GM15510 (cell line): ENCODE results near the gene GRAMD1C.

ENCODE experiments used
- POLR2A ChIP-seq: IDR thresholded peaks from 3 replicates; pipeline ENCODE4 v1.6.1; 2011; ENCODE audit warnings: borderline replicate concordance; ENCODE audit not compliant: insufficient read length; ENCODE audit errors: extremely low read depth

The GRAMD1C gene

GRCh38 chr3:113983544-113983943 is 145.0 kb downstream of the GRAMD1C start:
- TF ChIP-seq POLR2A, result no peak

- no peak for TF ChIP-seq POLR2A
Measured at GRCh38 chr3:113985541-113985940, 147.0 kb downstream of the GRAMD1C start.
